Fibroblast of the aortic adventitia (primary cell): ENCODE results near the gene CAMK2B. TPM values are rescaled to one million over a fixed set of nuclear protein-coding genes. Genes with fewer than 3 reads are reported as not detected.

Experiments used
- DNase-seq: peaks from one replicate; pipeline ENCODE4 v3.0.0-alpha.2; 2010; ENCODE audit warnings: low read depth
- H3K4me3 ChIP-seq: 2 replicates; pipeline ENCODE4 v1.5.1; 2011; ENCODE audit warnings: low read depth, mild to moderate bottlenecking, control low read depth, low read length, moderate library complexity
- CTCF ChIP-seq: IDR thresholded peaks from 2 replicates; pipeline ENCODE4 v1.5.1; 2011; ENCODE audit warnings: mild to moderate bottlenecking, low read length, control low read depth, inconsistent platforms; ENCODE audit not compliant: insufficient read depth
- total RNA-seq: library from RNA; depleted of rRNA; stranded (reverse); fragments of >200 nt; gene quantifications from 2 replicates; pipeline ENCODE4 v1.2.3, GENCODE V29; 2012; ENCODE audit warnings: low replicate concordance

CAMK2B gene
- total RNA-seq, 1 donor, result 6.4 TPM

DNA sequence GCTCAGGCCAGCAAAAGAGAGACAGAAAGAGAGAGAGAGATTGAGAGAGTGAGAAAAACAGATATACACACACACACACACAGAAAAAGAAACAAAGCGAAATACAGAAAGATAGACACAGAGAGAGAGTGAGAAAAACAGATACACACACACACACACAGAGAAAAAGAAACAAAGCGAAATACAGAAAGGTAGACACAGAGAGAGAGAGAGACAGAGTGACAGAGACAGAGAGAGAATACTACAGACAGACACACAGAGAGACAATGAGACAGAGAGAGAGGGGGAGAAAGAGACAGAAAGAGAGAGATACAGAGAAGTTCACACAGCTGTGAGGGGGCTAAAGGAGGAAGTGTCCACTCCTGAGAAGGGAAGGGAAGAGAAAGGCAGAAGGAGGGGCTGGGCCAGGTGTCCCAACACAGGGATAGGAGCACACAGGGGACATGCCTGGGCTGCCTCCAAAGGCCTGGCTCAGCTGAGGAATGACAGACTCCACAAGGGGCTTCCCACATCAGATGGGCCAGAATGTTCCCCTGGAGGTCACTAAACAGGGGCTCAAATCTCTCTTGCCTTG is 140.4 kb downstream of the CAMK2B start:
- no peak for DNase-seq
- TF ChIP-seq CTCF, result no peak
- H3K4me3 ChIP-seq, result no peak overlapping the region

GRCh38 chr7:44184206-44184872 is 141.1 kb downstream of the CAMK2B start:
- no peak overlapping the region for H3K4me3 ChIP-seq
- peak; percentile 70 for DNase-seq
- TF ChIP-seq CTCF, result no peak

DNA sequence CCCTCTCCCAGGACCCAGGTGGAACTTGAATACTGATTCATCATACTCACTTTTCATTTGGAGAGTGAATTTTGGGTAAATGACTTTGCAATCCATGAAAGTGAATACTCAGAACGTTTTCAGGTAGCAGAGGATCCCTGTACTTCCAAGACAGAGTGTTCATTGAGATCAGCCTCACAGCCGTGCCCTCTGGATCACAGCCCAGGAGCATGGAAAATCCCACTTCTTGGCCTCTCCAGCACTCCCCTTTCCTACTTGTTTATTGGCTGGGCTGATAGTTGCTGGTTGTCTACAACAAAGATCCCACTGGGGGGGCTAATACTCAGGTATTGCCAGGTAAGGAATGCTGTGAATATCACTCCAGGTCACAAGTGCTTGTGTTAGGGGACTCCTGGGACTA is 142.0 kb downstream of the CAMK2B start:
- H3K4me3 ChIP-seq, result no peak overlapping the region
- no peak for TF ChIP-seq CTCF
- no peak for DNase-seq

DNA sequence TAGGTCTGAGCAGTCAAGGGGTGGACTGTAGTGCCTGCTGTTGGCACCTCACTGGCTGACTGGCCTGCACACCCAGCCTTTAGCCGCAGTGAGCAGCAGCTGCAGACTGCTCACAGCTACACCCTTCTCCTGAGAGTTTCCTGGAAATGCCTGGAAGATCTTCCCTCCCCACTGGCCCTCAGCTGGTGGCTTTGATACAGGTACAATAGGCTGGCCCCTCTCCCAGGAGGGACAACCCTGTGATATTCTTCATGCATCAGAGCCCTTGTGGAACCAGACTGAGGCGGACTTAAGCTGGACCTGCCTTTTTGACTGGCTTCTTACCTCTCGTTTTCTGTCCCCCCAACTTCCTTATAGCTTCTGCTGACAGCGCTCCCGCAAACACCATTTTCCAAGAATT is 142.6 kb downstream of the CAMK2B start:
- no peak overlapping the region for H3K4me3 ChIP-seq
- TF ChIP-seq CTCF, result no peak
- DNase-seq, result no peak

GRCh38 chr7:44180631-44181030 is 144.8 kb downstream of the CAMK2B start:
- no peak overlapping the region for H3K4me3 ChIP-seq
- TF ChIP-seq CTCF, result no peak
- no peak for DNase-seq

DNA sequence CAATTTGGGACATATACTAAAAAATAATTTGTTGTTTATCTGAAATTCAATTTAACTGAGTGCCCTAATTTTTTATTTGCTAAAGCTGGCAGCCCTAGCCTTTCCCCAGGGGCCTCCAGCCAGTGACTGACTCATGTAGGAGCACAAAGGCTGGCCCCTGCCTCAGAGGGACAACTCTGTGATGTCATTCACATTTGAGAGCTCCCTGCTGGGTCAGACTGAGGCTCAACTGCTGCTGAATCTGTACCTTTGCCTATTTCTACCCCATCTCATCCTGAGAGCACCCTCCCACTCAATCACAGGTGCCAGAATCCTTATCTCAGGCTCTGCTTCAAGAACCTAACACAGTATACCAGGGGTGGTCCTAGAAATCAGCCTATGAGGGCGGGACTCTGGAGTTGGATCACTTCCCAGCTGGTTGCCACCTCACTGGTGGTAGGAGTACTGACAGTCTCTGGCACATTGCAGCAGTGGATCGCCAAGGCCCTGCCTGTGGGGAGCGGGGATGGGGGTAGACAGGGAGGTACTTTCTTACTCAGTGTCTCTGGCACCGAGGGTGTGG is 147.7 kb downstream of the CAMK2B start:
- no peak overlapping the region for H3K4me3 ChIP-seq
- no peak for TF ChIP-seq CTCF
- peak; percentile 44 for DNase-seq
